HG02970 (cell line): Measurements from ENCODE around the gene CAPN2.
"Not testable (repeated sequence)": the region's sequence is repeated elsewhere in the genome, so short reads cannot be mapped to it uniquely, and the experiment has no call there.

Source experiments
- ATAC-seq: cut with Tn5 transposase; IDR thresholded peaks from one replicate; pipeline ENCODE4 v1.9.1; 2021; ENCODE audit warnings: mild to moderate bottlenecking, moderate library complexity, moderate number of reproducible peaks; ENCODE audit not compliant: unreplicated experiment, low FRiP score

CAPN2 gene

DNA sequence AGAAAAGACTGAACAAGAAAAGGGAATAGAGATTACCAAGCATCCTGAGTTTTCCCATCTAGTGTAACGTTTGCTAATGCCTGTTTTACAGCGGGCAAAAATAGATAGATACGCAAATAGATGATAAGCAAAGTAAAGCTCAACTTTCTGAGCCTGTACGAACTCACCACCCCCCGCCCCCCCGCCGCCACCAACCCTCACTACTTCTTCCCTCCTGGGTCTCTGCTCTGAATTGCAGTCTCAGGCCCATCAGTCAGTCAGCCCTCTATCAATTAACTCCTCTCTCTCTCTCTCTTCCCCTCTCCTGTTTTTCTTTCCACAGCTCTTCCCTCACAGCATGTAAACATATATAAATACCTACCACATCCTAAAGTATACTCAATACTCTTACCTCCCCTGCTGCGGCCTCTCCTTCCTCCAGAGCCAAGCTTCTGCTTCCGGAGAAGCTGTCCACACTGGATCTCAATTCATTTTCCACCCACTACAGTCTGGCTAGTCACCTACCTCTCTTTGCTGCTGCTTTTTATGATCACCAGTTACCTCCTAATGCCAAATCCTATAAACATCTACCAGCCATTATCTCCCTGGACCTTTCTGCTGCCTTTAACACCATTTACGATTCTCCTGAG lies 64.6 kb downstream of the CAPN2 start:
- ATAC-seq: no peak

DNA sequence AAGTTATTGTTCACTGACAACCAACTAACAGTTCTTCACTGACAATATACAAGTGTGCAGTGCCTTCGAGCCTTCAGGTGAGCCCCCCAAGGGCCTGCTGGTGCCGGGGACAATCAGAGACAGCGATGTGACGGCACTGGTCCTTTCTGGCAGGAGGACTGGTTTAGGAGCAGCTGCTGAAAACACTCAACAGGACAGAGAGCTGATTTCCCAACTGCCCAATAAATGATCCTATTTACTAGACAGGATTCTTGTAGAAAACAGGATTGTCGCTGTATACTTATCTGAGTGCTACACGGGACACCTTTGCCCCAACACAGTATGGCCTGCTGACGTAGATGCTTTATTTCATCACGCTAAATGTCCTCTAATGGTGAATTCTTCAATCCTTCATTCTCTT lies 68.0 kb downstream of the CAPN2 start:
- no peak for ATAC-seq

GRCh38 chr1:223780949-223781348 lies 68.6 kb downstream of the CAPN2 start:
- no peak for ATAC-seq

GRCh38 chr1:223783676-223784075 lies 71.3 kb downstream of the CAPN2 start:
- ATAC-seq: no peak

- no peak for ATAC-seq
Observed at GRCh38 chr1:223784541-223784940, 72.2 kb downstream of the CAPN2 start.

- ATAC-seq: no peak
Observed at GRCh38 chr1:223785808-223786207, 73.5 kb downstream of the CAPN2 start.

DNA sequence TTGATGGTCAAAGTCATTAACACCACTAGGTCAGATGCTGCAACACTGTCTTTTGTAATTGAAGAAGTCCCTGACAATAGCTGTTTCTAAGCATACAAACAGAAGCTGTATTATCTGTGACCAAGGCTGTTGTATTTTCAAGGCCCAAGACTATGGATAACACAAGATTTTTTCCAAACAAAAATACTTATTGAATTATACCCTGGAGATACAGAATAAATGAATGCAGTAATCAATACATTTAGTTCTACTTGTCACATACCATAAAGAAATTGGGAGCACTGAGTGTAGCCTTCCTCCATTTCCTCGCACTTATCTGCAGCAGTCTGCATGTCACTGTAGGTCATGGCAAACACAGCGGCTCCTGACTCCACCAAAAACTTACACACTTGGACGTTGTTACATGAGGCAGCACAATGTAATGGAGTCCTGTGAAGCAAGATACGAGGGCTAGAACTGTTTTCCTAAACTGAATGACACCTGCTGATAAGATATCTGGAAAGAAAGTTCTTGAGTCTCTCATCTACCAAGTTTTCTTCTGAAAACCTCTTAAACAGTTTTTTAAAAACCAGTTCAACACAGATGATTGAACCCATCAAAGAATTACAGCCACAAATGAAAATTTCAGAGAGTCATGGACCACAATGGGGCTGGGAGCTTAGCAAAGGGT lies 76.5 kb downstream of the CAPN2 start:
- ATAC-seq: no peak

GRCh38 chr1:223792046-223792445 lies 79.7 kb downstream of the CAPN2 start:
- ATAC-seq: no peak

DNA sequence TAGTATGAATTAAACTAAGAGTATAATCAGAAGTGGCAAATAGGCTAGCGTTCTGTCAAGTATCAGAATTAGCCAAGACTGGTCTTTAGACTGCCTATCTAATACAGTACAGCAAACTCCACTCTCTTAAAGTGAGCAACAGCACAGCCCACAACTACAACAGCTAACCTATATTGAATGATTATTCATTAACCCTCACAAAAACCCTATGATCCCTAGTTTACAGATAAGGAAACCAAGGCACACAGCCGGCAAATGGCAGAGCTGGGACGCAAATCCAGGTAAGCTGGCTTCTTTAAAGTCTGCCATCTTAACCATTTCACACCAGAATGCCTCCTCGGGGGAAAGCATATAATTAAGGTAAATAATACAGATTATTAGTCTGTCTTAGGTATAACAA lies 81.4 kb downstream of the CAPN2 start:
- ATAC-seq: no peak

DNA sequence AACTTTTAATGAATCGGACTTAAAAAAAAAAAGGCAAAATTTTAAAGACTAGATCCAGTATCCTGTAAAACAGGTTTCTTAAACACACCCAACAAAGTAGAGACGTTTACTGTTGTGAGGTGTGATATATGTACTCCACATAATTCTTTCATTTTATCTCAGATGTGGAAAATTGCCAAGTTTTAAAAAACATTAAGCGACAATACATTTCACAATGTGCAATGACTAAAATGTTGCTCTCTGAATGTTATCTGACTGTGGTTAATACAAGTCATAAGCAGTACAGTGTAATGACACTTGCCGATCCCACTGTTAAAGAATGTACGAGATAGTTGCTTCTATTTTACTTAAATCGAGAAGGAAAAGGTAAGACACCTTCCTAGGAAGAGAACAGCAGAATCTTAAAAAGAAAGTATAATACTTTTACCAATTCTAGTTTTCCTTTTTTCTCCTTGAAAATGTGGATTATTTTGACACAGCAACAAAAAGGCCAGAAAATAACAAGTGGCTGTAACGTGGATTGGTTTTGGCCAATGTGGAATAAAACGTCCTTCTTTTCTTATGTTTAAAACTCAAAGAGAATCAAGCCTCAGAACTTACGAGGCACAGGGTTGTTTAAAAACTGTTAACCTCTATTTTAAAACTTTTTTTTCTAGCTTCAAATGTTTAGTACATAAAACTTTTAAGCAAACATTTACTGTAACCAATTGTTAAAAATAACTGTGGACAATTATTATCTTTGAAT lies 82.0 kb downstream of the CAPN2 start:
- no peak for ATAC-seq

DNA sequence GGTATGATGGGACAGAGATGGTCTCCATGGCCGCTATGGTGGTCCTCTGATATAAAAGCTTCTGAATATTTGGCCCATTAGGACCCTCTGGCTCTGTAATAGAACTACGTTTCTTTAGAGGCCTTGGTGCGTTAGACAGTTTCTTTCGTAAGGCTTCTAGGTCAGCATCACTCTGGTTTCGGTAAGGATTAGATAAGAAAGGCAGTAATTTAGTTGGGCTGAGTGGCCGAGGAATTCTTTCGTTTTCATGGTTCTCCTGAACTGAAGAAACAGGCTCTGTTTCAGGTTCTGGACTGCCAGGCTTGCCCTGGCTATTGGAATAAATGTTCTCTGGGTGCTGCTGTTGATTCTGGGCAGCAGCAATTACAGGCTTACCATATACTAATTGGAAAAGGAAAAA lies 83.9 kb downstream of the CAPN2 start:
- ATAC-seq: no peak

DNA sequence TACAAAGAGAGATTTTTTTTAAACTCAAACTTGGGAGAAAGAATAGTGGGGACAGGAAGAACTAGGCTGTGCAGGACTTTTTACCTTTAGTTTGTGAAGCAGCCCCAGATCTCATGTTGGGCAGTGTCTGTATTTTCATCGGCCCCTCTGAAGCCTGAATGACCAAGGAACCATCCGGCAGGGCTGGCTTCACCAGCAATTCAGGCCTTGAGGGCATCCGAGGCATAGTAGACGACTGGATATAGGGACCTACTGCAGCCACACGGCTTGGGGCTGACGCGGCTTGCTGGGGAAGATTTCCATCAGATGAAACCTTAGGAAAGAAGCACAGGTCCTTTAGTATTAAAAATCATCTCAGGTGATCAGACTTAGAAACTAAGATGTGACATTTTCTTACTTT lies 89.7 kb downstream of the CAPN2 start:
- ATAC-seq: no peak

DNA sequence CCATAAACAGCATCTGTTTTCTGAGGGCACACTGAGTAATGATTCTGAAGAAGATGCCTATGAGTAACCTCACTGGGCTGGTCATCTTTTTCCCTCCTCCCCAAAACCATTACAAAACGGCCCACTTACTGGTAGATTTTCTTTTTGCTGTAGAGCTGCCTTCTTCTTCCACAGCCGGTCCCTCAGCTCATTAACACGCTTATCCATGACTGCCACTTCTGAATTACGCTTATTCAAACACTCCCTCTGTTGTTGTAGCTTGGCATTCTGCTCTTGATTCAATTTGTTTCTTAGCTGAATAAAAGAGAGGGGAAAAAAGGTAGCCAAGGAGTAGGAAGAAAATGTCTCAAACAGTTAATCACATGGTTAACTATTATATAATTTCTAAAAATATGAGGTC lies 90.3 kb downstream of the CAPN2 start:
- ATAC-seq: no peak

DNA sequence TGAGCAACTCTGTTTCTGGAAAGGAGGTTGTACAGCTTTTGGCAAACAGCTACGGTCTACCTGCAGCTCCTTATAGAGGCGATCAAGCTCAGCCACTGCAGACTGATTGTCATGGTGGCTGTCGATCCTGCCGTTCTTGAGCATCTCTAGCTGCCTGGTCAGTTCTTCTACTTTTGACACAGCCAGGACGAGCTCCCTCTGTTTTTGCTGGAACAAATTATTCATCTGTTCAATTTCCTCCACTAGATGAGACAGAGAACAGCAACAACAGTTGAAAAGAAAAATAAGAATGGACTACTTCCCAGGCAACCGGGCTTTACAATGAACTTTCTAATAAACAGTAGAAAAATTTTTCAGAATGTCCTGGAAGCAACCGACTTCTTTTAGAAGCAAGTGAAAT lies 90.9 kb downstream of the CAPN2 start:
- ATAC-seq: no peak

GRCh38 chr1:223809905-223810304 lies 97.6 kb downstream of the CAPN2 start:
- ATAC-seq: not testable (repeated sequence)

- ATAC-seq: no peak
Observed at GRCh38 chr1:223810586-223810985, 98.2 kb downstream of the CAPN2 start.

GRCh38 chr1:223811634-223812101 lies 99.3 kb downstream of the CAPN2 start:
- no peak for ATAC-seq

GRCh38 chr1:223813645-223814044 lies 101.3 kb downstream of the CAPN2 start:
- ATAC-seq: no peak

DNA sequence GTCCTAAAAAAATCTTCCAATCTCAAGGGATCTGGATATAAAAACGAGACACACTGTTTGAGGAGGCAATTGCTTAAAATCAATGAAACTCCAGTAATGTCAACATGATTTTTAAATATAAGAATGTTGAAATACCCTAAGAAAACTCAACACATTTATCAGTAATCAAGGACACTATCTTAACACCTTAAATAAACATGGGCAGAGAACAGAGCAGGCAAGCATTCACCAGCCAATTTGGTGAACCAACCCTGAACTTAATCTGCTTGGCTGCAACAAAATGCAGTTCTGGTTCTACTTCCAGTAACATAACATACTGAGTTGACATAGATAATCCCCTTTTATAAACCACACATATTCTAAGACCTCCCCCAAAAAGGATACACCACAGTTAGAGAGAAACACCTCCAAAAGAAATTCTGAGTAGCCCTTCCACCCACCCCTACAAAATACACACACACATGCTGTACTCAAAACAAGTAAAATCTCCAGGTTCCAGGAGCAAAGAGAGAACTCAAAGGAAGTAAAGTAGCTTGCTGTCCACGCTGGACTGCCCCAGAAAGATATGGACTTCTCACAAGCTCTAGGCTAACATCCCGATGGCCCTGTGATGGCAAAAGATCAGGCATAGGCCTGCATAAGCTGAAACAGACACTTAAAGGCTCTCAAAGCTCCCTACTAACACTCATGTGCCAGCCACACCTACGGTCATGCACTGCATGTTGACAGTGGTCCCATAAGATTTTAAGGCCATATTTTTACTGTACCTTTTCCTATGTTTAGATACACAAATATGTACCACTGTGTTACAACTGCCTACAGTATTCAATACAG lies 102.9 kb downstream of the CAPN2 start:
- ATAC-seq: no peak

DNA sequence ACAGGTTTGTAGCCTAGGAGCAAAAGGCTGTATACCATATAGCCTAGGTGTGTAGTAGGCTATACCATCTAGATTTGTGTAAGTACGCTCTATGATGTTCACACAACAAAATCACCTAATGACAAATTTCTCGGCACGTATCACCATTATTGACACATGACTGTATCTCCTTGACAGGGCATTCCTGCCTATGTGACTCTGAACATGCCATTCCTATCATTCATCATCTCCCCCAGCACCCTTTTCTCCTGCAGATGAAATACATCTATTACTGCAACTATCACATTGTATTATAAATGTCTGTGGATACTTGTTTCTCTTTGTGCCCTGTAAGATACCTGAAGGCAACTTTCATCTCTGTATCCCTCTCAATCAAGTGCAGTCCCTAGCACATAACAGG lies 103.5 kb downstream of the CAPN2 start:
- no peak for ATAC-seq

- not testable (repeated sequence) for ATAC-seq
Observed at GRCh38 chr1:223817265-223817664, 104.9 kb downstream of the CAPN2 start.
